HG02973 (cell line): ENCODE data around the gene ARIH2.
"Not testable (repeated sequence)": the region's sequence is repeated elsewhere in the genome, so short reads cannot be mapped to it uniquely, and the experiment has no call there.

Experiments used
- ATAC-seq: cut with Tn5 transposase; IDR thresholded peaks from one replicate; pipeline ENCODE4 v1.9.1; 2021; ENCODE audit warnings: moderate library complexity; ENCODE audit not compliant: unreplicated experiment

ARIH2 gene

GRCh38 chr3:48918388-48919214 is at the start of gene ARIH2:
Gene ARIH2, plus strand, starts transcription at chr3:48918842. Its CDS starts 8,717 bp downstream, at chr3:48927559.
- ATAC-seq: peak; percentile 68

DNA sequence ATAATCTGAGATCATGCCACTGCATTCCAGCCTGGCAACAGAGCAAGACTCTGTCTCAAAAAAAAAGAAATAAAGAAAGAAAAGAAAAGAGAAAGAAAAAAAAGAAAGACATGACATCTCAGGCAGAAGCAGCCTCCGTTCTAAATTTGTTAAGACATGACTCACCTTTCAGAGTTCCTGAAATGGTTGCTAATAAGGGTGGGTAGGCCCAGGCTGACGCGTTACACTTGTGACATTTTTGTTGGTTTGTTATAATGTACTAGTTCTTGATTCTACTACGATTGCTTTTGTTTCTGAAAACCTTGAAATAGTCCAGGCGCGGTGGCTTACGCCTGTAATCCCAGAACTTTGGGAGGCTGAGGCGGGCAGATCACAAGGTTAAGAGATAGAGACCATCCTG is 41.0 kb upstream of the ARIH2 start:
- ATAC-seq: no peak

GRCh38 chr3:48879307-48879993 is 39.2 kb upstream of the ARIH2 start:
- no peak for ATAC-seq

DNA sequence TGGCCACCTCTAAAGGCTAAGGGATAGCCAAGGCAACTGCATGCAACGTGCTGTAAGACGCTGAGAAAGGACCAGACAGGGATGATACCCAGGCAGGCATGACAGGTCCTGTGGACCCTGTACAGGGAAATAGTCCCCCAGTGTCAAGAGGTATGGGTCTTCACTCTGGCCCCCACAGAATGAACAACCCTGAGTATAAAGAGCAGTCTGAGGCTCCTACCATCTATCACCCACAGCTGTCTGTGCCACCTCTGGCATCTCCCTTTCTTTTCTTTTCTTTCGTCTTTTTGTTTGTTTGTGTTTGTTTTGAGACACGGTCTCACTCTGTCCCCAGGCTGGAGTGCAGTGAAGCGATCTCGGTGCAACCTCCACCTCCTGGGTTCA is 38.7 kb upstream of the ARIH2 start:
- no peak for ATAC-seq

- ATAC-seq: no peak
Observed at GRCh38 chr3:48881006-48881405, 37.6 kb upstream of the ARIH2 start.

DNA sequence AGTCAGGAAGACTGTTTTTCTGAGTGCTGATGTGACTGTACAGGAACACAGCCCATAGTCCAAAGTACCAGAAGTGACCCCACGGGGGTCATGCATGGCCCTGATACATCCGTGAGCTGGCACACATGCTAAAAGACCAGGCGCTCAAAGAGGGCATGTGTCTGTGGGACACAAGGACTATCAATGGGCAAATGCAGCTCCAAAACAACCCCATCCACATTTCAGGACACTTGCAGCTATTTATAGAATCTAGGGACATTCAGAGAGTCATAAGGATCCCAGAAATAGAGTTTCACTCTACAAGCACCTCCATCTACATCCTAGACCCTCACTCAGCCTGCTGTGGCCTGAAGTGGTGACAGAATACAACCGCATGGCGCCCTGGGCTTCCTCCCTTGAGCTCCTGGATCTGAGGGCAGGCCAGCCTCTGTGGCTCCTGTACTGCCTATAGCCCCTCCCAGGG is 37.0 kb upstream of the ARIH2 start:
- ATAC-seq: no peak

DNA sequence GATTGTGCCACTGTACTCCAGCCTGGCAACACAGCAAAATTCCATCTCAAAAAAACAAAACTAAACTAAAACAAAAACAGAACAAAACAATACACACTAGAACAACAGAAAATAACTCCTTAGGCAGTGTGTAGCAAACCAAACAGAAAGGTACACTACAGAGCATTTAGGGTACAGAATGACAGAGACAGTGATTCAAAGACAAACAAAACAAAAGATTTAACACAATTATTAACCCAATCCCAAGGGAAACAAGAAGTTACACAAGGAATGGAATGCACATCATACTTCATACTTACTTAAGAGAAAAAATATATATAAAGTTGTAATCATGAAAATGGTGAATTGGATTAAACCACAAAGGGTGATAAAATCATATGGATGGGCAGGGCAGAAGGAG is 32.9 kb upstream of the ARIH2 start:
- no peak for ATAC-seq

GRCh38 chr3:48891606-48892005 is 27.0 kb upstream of the ARIH2 start:
- no peak for ATAC-seq

- ATAC-seq: no peak
Observed at GRCh38 chr3:48894516-48894915, 24.1 kb upstream of the ARIH2 start.

DNA sequence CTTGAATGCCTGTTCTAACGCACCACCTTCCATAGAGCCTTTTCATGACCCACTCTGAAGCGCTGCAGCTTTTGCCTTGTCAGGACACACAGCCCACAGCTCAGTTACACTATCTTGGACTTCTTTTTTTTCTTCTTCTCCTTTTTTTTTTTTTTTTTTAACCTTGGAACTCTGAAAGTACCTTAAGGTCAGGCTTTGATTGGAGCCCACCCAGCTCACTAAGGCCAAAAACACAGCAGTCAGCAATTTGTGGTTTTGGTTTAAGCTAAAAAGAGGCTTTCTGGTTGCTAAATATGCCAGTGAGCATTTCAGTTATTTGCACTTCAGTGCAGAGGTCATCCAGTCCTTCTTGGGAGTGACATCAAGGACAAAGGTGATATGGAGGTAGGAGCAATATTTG is 21.7 kb upstream of the ARIH2 start:
- ATAC-seq: no peak

GRCh38 chr3:48897460-48898376 is 20.9 kb upstream of the ARIH2 start:
- peak; percentile 9 for ATAC-seq

DNA sequence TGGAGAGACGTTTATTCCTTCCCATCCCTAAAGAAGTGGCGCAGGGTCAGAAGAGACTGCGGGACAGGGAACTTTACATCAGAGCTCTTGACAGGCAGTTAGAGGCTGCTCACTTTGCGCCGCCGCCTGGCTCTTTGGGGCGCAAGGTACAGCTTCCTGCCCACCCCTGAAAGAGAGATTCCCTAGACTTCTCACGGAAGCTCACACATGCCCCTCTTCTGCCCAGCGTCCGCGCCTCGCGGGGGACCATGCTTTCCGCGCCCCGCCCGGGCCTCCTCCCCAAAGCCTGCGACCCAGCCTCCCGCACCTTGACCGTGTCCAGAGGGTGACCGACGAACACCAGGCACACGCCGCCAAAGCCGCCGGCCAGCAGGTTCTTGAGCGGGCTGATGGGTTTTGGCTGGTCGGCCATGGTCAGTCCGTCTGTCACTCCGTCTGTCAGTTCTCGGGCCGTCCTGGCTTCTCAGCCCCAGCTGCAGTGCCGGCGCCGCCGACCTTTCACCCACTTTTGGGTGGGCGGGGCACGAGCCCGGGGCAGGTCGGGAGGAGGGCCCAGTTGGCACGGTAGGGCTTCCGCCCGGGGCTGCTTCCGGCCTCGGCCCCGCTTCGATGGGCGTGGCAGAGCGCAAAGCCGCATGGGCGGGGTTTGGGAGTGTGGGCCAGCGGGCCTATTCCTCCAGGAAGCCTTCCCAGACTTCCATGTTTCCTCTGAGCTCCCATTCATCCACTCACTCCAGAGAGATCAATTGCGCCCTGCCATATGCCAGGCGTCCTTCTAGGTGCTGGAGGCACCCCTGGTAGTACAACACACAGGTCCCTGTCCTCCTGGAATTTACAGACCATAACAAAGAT is 20.0 kb upstream of the ARIH2 start, which contains the start of gene SLC25A20:
SLC25A20 (minus strand) TSS at position 500 of the 852 bp plus-strand sequence; CDS start at position 412, 88 bp downstream.
- peak; percentile 87 for ATAC-seq

GRCh38 chr3:48899273-48899672 is 19.4 kb upstream of the ARIH2 start:
- no peak for ATAC-seq

DNA sequence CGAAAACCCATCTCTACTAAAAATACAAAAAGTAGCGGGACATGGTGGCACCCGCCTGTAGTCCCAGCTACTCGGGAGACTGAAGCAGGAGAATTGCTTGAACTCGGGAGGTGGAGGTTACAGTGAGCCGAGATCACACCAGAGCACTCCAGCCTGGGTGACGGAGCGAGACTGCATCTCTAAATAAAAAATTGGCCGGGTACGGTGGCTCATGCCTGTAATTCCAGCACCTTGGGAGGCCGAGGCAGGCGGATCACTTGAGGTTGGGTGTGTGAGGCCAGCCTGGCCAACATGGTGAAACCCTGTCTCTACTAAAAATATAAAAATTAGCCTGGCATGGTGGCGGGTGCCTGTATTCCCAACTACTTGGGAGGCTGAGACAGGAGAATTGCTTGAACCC is 11.6 kb upstream of the ARIH2 start:
- not testable (repeated sequence) for ATAC-seq

DNA sequence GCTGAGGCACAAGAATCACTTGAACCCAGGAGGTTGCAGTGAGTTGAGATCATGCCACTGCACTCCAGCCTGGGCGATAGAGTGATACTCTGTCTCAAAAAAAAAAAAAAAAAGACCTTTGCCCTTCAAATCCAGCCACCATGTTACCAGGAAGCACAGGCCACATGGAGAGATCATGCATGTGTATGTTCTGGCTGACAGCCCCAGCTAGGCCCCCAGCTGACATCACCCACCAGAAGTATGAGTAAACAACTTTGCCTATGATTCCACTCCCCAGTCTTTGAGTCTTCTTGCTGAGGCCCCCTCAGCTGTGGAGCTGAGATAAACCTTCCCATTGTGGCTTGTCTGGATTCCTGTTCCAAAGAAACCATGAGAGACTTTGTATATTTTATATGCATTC is 3.3 kb upstream of the ARIH2 start:
- no peak for ATAC-seq

- peak; percentile 11 for ATAC-seq
Observed at GRCh38 chr3:48919215-48920138, 835 bp downstream of the ARIH2 start.

- ATAC-seq: no peak
Observed at GRCh38 chr3:48926425-48927392, 8.1 kb downstream of the ARIH2 start.

DNA sequence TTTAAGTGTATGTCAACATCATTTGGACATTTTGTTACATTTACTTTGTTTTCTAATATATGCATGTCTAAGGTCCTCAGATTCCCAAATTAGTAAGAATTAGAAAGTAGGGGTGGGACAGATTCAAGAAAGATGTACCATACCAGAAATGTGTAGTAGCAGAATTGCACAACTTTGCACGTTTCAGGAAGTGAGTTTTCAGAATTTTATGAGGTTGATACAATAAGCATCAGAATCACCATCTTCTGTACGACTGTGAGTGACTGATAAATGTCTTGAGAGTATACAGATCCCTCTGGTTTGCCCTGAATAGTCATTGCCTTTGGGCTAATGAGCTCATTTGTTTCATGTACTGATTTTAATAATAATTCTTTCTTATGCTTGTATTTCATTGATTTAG is 9.3 kb downstream of the ARIH2 start:
- ATAC-seq: no peak
